ENCODE measurements around the gene CDK11B. TPM values are rescaled to one million over a fixed set of nuclear protein-coding genes. Genes with fewer than 3 reads are reported as not detected.

The CDK11B gene
- 9.0 and 9.3 TPM in 2 replicates for total RNA-seq

DNA sequence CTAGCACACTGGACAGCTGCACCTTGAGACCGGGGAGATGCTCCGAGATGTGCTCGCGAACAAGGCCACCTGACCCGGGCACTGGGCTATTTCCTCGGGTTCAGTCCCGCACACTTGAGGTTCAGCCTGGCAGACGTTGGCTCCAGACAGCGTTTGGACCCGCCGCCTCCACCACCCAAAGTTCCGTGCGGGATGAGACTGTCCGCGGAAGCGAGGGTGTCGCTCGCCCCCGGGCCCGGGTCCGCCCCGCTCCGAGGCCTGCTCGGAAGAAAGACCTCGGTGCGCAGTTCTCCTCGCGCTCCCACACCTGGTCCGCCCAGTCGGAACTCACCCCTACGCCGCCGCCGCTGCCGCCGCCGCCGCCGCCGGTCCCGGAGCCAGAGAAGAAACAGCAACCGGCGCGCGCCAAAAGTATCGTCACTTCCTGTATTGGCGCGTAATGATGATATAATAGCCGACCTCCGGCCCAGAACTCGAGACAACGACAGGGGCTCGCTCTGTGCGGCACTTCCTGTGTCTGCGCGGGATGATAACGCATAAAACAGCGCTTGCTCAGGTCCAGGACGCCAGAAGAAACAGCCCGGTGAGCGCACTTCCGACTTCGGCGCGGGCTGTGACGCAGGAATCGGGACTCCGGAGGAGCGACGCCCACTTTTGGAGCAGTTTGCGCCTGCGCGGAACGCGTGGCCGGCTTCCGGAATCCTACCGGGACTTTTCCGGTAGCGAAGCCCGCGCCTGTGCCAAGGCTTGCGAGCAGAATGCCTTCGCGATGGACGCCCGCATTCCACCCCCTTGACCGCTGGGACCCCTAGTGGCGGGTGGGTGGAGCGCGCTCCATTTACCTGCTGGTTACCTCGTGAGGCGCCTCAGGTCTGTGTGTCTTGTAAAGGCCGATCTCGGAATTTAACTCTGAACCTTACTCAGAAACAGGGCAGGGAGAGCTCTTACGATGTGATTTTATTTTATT is at the start of gene CDK11B:
TSS of gene CDK11B (minus strand) at position 422 of the 967 bp plus-strand sequence. CDS start 1,519 bp downstream, outside the sequence.

DNA sequence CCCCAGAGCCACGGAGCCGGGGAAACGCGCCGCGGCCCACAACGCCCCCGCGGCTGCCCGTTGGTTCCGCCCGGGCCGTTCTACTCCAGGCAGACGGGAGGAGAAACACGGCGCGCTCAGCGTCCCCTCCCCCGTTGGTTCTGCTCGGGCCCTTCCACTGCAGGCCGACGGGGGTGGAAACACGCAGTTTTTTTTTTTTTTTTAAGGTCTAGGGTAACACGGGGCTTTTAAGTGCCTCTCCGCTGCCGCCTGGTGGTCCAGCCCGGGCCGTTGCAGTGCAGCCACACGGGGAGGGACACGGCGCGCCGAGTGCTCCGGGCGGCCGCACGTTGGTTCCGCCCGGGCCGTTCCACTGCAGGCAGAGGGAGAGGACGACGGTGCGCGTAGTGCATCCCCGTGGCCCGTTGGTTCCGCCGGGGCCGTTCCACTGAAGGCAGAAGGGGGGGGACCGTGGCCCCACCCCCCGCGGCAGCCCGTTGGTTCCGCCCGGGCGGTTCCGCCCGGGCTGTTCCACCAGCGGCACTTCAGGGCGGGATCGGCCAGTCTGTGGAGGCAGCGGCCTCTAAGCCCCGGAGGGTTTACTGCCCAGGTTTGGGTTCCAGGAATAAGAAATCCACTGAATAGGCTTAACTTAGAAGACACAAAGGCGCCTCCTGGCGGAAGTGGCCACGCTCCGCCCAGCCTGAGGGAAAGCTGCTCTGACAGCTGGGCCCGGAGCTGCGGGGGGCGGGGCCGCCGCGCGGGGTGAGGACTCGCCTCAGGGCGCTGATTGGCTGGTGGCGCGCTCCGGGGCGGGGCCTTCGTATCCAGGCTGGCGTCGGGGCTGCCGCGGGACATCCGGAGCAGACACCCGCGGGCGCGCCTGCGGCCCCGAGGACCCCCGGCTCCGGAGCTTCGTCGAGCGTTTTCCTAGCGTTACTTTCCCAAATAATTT is 34.2 kb upstream of the CDK11B start, which contains the start of gene SLC35E2B:
TSS of gene SLC35E2B (minus strand) at position 82 of the 934 bp plus-strand sequence. CDS start 16,096 bp downstream, outside the sequence.

DNA sequence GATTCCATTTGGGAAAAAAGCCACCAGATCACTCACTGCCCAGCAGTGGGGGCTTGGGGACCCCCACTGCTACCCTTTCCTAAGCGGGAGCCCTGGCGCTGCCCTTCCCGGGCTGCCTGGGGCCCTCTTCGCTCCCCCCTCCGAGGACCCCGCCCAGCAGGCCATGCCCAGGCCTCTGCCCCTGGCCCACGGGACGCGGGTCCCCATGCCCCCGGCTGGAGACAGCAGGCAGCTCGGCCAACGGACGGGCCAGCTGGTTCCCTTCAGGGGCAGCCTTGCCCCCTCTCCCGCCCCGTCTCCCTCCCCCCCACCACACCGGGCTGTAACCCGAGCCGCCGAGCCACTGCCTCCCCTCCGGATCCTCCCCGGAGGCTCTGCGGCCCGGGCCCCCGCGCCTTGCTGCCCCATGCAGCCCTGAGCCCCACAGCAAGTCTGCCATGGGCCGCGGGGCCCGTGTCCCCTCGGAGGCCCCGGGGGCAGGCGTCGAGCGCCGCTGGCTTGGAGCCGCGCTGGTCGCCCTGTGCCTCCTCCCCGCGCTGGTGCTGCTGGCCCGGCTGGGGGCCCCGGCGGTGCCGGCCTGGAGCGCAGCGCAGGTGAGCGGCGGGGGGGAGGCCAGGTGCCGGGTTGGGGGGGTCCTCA is 26.9 kb downstream of the CDK11B start, which contains the start of gene MMP23B:
TSS of gene MMP23B (plus strand) at position 392 of the 639 bp plus-strand sequence. CDS start at position 438, 46 bp downstream.

DNA sequence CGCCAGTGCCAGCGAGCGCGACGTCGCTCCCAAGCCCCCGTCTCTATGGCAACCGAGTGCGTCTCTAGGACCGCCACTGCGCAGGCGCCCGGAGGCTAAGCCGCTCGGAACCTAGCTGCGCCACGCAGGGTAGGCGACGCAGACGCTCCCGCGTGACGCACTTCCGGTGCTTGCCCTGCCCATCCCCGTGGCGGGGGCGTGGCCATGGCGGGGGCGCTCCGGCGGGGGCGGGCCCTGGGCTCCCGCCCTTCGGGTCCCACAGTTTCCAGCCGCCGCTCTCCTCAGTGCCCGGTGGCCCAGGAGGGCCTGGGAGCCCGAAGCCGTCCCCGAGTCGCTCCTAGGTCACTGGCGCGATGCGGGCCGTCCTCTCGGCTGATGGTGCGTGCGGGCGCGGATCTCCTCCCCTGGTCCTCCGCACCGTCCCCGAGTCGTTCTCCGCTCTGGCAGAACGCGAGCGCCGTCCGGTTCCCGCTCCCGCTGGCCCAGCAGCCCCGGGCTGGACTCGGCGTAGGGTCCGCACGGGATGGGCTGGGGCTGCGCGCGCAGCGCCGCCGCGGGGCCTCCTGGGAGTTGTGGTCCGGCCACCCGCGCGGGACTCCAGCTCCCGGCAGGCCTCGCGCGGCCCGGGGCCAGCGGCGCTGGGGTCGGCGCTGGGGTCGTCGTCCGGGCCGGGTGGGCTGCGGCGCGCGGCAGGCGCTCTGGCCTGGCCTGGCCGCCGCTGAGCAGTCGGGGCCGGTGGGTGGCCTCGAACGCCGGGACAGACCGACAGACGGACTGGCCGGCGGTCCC is 43.4 kb downstream of the CDK11B start, which contains the start of gene MIB2:
TSS of gene MIB2 (plus strand) at position 245 of the 789 bp plus-strand sequence. CDS start 7,953 bp downstream, outside the sequence.

DNA sequence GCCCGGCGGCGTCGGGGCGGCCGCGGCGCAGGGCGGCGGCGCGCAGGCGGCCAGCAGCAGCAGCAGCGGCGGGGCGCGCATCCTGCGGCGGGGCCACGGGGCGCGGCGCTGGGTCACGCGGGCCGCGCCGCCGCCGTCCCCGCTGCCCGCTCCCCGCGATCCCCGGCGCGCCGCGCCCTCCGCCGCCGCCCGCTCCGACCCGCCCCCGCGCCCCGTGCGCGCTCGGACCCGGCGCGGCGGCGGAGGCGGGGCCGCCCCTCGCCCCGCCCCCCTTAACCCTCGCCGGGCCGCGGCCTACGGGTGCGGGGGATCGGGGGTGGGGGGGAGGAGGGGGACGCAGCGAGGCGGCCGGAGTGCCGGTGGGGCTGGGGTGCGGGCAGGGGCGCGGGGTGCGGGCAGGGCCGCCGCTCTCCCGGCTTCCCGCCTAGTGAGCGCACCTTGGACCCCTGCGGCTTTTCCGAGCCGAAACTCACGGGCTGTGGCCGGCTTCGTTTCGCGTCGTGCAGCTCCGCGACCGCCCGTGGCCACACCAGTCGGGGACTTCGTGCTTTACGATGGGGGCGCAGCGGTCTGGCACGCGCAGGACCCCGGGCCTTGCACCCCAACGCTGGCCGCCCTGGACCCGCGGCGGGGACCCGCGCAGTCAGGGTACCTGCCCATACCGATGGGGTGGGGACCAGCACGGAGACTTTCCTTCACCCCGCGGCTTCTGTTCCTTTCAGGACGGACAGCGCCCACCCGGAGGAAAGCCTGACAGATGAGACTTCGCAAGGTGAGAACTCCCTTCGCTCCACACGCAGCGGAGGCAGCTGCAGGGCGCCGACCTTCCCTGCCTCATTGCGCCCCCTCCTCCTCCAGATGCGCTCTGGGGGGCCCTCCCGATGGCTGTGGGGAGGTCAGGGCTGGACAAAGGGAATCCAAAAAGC is 58.6 kb downstream of the CDK11B start, which contains the start of gene FNDC10:
TSS of gene FNDC10 (minus strand) at position 201 of the 926 bp plus-strand sequence. CDS start at position 81, 120 bp downstream.

Other genes with a start within 250 kb of the CDK11B start
- gene ANKRD65, start 237.7 kb downstream of the CDK11B start, total RNA-seq, result under 0.01 and 0.09 TPM in 2 replicates
- 4.4 and 11.1 TPM in 2 replicates for gene VWA1, start 223.3 kb downstream of the CDK11B start, total RNA-seq
- gene ATAD3C, start 209.3 kb downstream of the CDK11B start, total RNA-seq, result under 0.01 TPM in 1 of 2 replicates, not detected in the other
- gene ATAD3B, start 187.2 kb downstream of the CDK11B start, total RNA-seq, result 16.4 and 26.7 TPM in 2 replicates
- 38.3 and 56.9 TPM in 2 replicates for gene ATAD3A, start 146.8 kb downstream of the CDK11B start, total RNA-seq
- gene TMEM240, start 118.4 kb downstream of the CDK11B start, total RNA-seq, result 2.8 and 3.1 TPM in 2 replicates
- 55.5 and 64.9 TPM in 2 replicates for gene SSU72, start 84.1 kb downstream of the CDK11B start, total RNA-seq
- gene FNDC10, start 58.9 kb downstream of the CDK11B start, total RNA-seq, result 0.47 and 0.54 TPM in 2 replicates
- 36.3 and 77.5 TPM in 2 replicates for gene MIB2, start 43.5 kb downstream of the CDK11B start, total RNA-seq
- gene MMP23B, start 26.8 kb downstream of the CDK11B start, total RNA-seq, result 1.1 and 2.8 TPM in 2 replicates
- 21.7 and 24.3 TPM in 2 replicates for gene SLC35E2B, start 33.8 kb upstream of the CDK11B start, total RNA-seq
- 12.3 and 16.8 TPM in 2 replicates for gene CDK11A, start 65.4 kb upstream of the CDK11B start, total RNA-seq
- gene NADK, start 119.5 kb upstream of the CDK11B start, total RNA-seq, result 37.9 and 45.6 TPM in 2 replicates
- gene GNB1, start 232.1 kb upstream of the CDK11B start, total RNA-seq, result 87.0 and 121 TPM in 2 replicates